H9 (cell line): ENCODE results near the gene SHC4. TPM values are rescaled to one million over a fixed set of nuclear protein-coding genes. Genes with fewer than 3 reads are reported as not detected.

Source experiments
- DNase-seq: peaks from one replicate; pipeline ENCODE4 v3.0.0-alpha.2; 2017
- H2AFZ ChIP-seq: one replicate; pipeline ENCODE4 v1.6.1; 2013; ENCODE audit warnings: mild to moderate bottlenecking, low read length, control low read depth, moderate library complexity
- H2AK5ac ChIP-seq: 2 replicates; pipeline ENCODE4 v1.6.1; 2013; ENCODE audit warnings: low read length, control low read depth, mixed read lengths; ENCODE audit not compliant: insufficient read length
- H2BK120ac ChIP-seq: one replicate; pipeline ENCODE4 v1.6.1; 2013; ENCODE audit warnings: low read depth, mild to moderate bottlenecking, low read length, control low read depth, inconsistent platforms; ENCODE audit not compliant: poor library complexity, severe bottlenecking
- H2BK12ac ChIP-seq: 2 replicates; pipeline ENCODE4 v1.6.1; 2013; ENCODE audit warnings: low read length, control low read depth, mixed read lengths, low read depth; ENCODE audit not compliant: insufficient read length
- H2BK15ac ChIP-seq: 2 replicates; pipeline ENCODE4 v1.6.1; 2013; ENCODE audit warnings: low read depth, low read length, control low read depth
- H2BK20ac ChIP-seq: one replicate; pipeline ENCODE4 v1.6.1; 2013; ENCODE audit warnings: low read depth, mild to moderate bottlenecking, low read length, control low read depth, inconsistent platforms; ENCODE audit not compliant: poor library complexity, severe bottlenecking
- H2BK5ac ChIP-seq: 2 replicates; pipeline ENCODE4 v1.6.1; 2013; ENCODE audit warnings: low read length, control low read depth, mixed read lengths; ENCODE audit not compliant: insufficient read length
- H3K14ac ChIP-seq: 2 replicates; pipeline ENCODE4 v1.6.1; 2013; ENCODE audit warnings: low read length, control low read depth; ENCODE audit not compliant: insufficient read depth
- H3K18ac ChIP-seq: 2 replicates; pipeline ENCODE4 v1.6.1; 2013; ENCODE audit warnings: low read depth, mild to moderate bottlenecking, mixed read lengths, low read length, control low read depth; ENCODE audit not compliant: insufficient read length
- H3K23ac ChIP-seq: 2 replicates; pipeline ENCODE4 v1.6.1; 2013; ENCODE audit warnings: low read length, control low read depth, mixed read lengths, low read depth; ENCODE audit not compliant: insufficient read length
- H3K23me2 ChIP-seq: 2 replicates; pipeline ENCODE4 v1.6.1; 2013; ENCODE audit warnings: low read depth, mild to moderate bottlenecking, mixed read lengths, low read length, control low read depth; ENCODE audit not compliant: insufficient read length, poor library complexity, severe bottlenecking
- H3K27ac ChIP-seq: 2 replicates; pipeline ENCODE4 v1.5.1; 2013; ENCODE audit warnings: low read length, control low read depth, mixed read lengths, low read depth; ENCODE audit not compliant: insufficient read length
- H3K27me3 ChIP-seq: 2 replicates; pipeline ENCODE4 v1.6.1; 2013; ENCODE audit warnings: low read length, control low read depth, inconsistent platforms; ENCODE audit not compliant: insufficient read depth
- H3K4ac ChIP-seq: 2 replicates; pipeline ENCODE4 v1.6.1; 2013; ENCODE audit warnings: low read depth, mild to moderate bottlenecking, control low read depth, inconsistent platforms, low read length, moderate library complexity
- H3K4me1 ChIP-seq: 2 replicates; pipeline ENCODE4 v1.6.1; 2013; ENCODE audit warnings: low read length, control low read depth, inconsistent platforms; ENCODE audit not compliant: insufficient read depth
- H3K4me2 ChIP-seq: 2 replicates; pipeline ENCODE4 v1.6.1; 2013; ENCODE audit warnings: low read length, control low read depth, mixed read lengths; ENCODE audit not compliant: insufficient read length, insufficient read depth
- H3K56ac ChIP-seq: 2 replicates; pipeline ENCODE4 v1.6.1; 2013; ENCODE audit warnings: low read depth, mild to moderate bottlenecking, mixed read lengths, low read length, control low read depth; ENCODE audit not compliant: insufficient read length
- H3K79me1 ChIP-seq: 2 replicates; pipeline ENCODE4 v1.6.1; 2013; ENCODE audit warnings: low read depth, mild to moderate bottlenecking, moderate library complexity, low read length, control low read depth, inconsistent platforms; ENCODE audit not compliant: insufficient read depth, poor library complexity, severe bottlenecking
- H3K79me2 ChIP-seq: 2 replicates; pipeline ENCODE4 v1.6.1; 2013; ENCODE audit warnings: low read length, control low read depth, inconsistent platforms; ENCODE audit not compliant: insufficient read depth
- H3K9ac ChIP-seq: 2 replicates; pipeline ENCODE4 v1.6.1; 2013; ENCODE audit warnings: low read length, control low read depth, mixed read lengths; ENCODE audit not compliant: insufficient read length; ENCODE audit errors: extremely low read depth
- H3K9me3 ChIP-seq: one replicate; pipeline ENCODE4 v1.6.1; 2013; ENCODE audit warnings: low read depth, low read length, inconsistent platforms; ENCODE audit not compliant: control insufficient read depth
- H3T11ph ChIP-seq: one replicate; pipeline ENCODE4 v1.6.1; 2013; ENCODE audit warnings: mild to moderate bottlenecking, low read length, control low read depth, inconsistent platforms
- H4K20me1 ChIP-seq: one replicate; pipeline ENCODE4 v1.6.1; 2013; ENCODE audit not compliant: control insufficient read depth, insufficient read length, insufficient read depth
- H4K5ac ChIP-seq: 2 replicates; pipeline ENCODE4 v1.6.1; 2013; ENCODE audit warnings: low read depth, mild to moderate bottlenecking, mixed read lengths, low read length, control low read depth; ENCODE audit not compliant: insufficient read length
- H4K8ac ChIP-seq: replicated peaks from 2 replicates; pipeline ENCODE4 v1.6.1; 2013; ENCODE audit warnings: low read length, control low read depth, mixed read lengths, low read depth; ENCODE audit not compliant: insufficient read length
- H4K91ac ChIP-seq: 2 replicates; pipeline ENCODE4 v1.6.1; 2013; ENCODE audit warnings: low read depth, mild to moderate bottlenecking, moderate library complexity, mixed read lengths, low read length, control low read depth; ENCODE audit not compliant: insufficient read length
- H3K27ac Mint-ChIP-seq, 3 experiments: 2 replicates in 2 of 3; 3 replicates in 1 of 3; pipeline ENCODE4 v1.8.0; 2020 to 2021; ENCODE audit warnings: mixed read lengths in 3 of 3, mild to moderate bottlenecking in 1 of 3, moderate library complexity in 1 of 3
- H3K27me3 Mint-ChIP-seq: 2 replicates; pipeline ENCODE4 v1.8.0; 2021; ENCODE audit warnings: low read depth, mild to moderate bottlenecking, moderate library complexity, mixed read lengths
- H3K36me3 Mint-ChIP-seq, 3 experiments: 2 replicates in 2 of 3; 3 replicates in 1 of 3; pipeline ENCODE4 v1.8.0; 2020 to 2021; ENCODE audit warnings: low read depth in 3 of 3, mixed read lengths in 3 of 3; ENCODE audit not compliant: insufficient read depth in 1 of 3
- H3K4me1 Mint-ChIP-seq, 2 experiments: 2 replicates each; pipeline ENCODE4 v1.8.0; 2020; ENCODE audit warnings: mixed read lengths in 2 of 2
- H3K4me3 Mint-ChIP-seq, 2 experiments: 2 replicates in 1 of 2; 3 replicates in 1 of 2; pipeline ENCODE4 v1.8.0; 2020 to 2021; ENCODE audit warnings: mild to moderate bottlenecking in 2 of 2, mixed read lengths in 2 of 2, moderate library complexity in 1 of 2
- H3K9me3 Mint-ChIP-seq, 2 experiments: 2 replicates in 1 of 2; 3 replicates in 1 of 2; pipeline ENCODE4 v1.8.0; 2020; ENCODE audit warnings: mild to moderate bottlenecking in 2 of 2, mixed read lengths in 2 of 2, moderate library complexity in 1 of 2
- WGBS: extraction: QIAGEN DNeasy Blood & Tissue Kit; methylation state at CpG from one replicate; pipeline ENCODE4 v1.1.7; 2013; ENCODE audit warnings: missing lambda C conversion rate, low lambda C conversion rate, mixed read lengths; ENCODE audit not compliant: insufficient read length; ENCODE audit errors: extremely low coverage; 5-methylcytosine and 5-hydroxymethylcytosine counted together
- total RNA-seq: library from RNA; stranded (reverse); gene quantifications from 2 replicates; pipeline ENCODE4 v1.2.1, GENCODE V29; 2021
- TF ChIP-seq, protein P1 (sequence below): fragments of 200-600 bp; sonication (generic); conservative IDR thresholded peaks from 3 replicates; pipeline ENCODE4 v1.8.0; 2021; ENCODE audit warnings: antibody characterized with exemption, mild to moderate bottlenecking

SHC4 gene
- total RNA-seq, 1 experiment from 2014 or later: 0.26 TPM

- Mint-ChIP-seq H3K9me3 (no peaks in the 10 kb centered on the region), H3K4me3 (no peak overlapping the region), H3K27me3 (peaks cover 1% of the 10 kb centered on the region; the same call in 1 of the 2 replicates), H3K4me1 (no peaks in the 10 kb centered on the region), H3K36me3 (peaks cover 11 to 39% (median 30%) of the 10 kb centered on the region in 3 experiments; a peak in 6 of 7 replicates), H3K27ac (0 out of 7 replicates have a peak overlapping the region, but pooled peaks of 1 of the 3 experiments have one; percentile 41)
- H3K4me2 ChIP-seq: no peak overlapping the region
- H3K79me2 ChIP-seq: no peaks in the 10 kb centered on the region
- H2AK5ac ChIP-seq: no peak overlapping the region
- H2BK5ac ChIP-seq: no peak overlapping the region
- TF ChIP-seq, protein P1, sequence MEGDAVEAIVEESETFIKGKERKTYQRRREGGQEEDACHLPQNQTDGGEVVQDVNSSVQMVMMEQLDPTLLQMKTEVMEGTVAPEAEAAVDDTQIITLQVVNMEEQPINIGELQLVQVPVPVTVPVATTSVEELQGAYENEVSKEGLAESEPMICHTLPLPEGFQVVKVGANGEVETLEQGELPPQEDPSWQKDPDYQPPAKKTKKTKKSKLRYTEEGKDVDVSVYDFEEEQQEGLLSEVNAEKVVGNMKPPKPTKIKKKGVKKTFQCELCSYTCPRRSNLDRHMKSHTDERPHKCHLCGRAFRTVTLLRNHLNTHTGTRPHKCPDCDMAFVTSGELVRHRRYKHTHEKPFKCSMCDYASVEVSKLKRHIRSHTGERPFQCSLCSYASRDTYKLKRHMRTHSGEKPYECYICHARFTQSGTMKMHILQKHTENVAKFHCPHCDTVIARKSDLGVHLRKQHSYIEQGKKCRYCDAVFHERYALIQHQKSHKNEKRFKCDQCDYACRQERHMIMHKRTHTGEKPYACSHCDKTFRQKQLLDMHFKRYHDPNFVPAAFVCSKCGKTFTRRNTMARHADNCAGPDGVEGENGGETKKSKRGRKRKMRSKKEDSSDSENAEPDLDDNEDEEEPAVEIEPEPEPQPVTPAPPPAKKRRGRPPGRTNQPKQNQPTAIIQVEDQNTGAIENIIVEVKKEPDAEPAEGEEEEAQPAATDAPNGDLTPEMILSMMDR: no peak
- no peak overlapping the region for H3T11ph ChIP-seq
- no peaks in the 10 kb centered on the region for H3K9me3 ChIP-seq
- no peak for DNase-seq
- H2BK20ac ChIP-seq: no peak overlapping the region
- H3K27me3 ChIP-seq: no peaks in the 10 kb centered on the region
- H4K91ac ChIP-seq: no peak overlapping the region
- H3K18ac ChIP-seq: no peak overlapping the region
- no peak overlapping the region for H3K4ac ChIP-seq
- no peak overlapping the region for H4K8ac ChIP-seq
- no peak overlapping the region for H3K56ac ChIP-seq
- no peak overlapping the region for H3K27ac ChIP-seq
- H4K5ac ChIP-seq: no peak overlapping the region
- no peak overlapping the region for H2BK12ac ChIP-seq
- no peak overlapping the region for H2BK15ac ChIP-seq
- H3K4me1 ChIP-seq: no peaks in the 10 kb centered on the region
- H4K20me1 ChIP-seq: no peaks in the 10 kb centered on the region
- no peaks in the 10 kb centered on the region for H3K23me2 ChIP-seq
- no peak overlapping the region for H2AFZ ChIP-seq
- H3K14ac ChIP-seq: no peak overlapping the region
- H3K9ac ChIP-seq: no peak overlapping the region
- H3K79me1 ChIP-seq: no peaks in the 10 kb centered on the region
- no peak overlapping the region for H2BK120ac ChIP-seq
- no peak overlapping the region for H3K23ac ChIP-seq
- no CpG with 5 or more reads among the region's 1 CpG for WGBS
These were observed 28.8 kb upstream of the SHC4 start for GRCh38 chr15:48992545-48992944.
